ENCODE data around the gene DAB2. TPM values are rescaled to one million over a fixed set of nuclear protein-coding genes. Genes with fewer than 3 reads are reported as not detected.

The DAB2 gene
- under 1 TPM in 1 of 2 experiments, not detected in 1; 0.16 TPM for total RNA-seq

DNA sequence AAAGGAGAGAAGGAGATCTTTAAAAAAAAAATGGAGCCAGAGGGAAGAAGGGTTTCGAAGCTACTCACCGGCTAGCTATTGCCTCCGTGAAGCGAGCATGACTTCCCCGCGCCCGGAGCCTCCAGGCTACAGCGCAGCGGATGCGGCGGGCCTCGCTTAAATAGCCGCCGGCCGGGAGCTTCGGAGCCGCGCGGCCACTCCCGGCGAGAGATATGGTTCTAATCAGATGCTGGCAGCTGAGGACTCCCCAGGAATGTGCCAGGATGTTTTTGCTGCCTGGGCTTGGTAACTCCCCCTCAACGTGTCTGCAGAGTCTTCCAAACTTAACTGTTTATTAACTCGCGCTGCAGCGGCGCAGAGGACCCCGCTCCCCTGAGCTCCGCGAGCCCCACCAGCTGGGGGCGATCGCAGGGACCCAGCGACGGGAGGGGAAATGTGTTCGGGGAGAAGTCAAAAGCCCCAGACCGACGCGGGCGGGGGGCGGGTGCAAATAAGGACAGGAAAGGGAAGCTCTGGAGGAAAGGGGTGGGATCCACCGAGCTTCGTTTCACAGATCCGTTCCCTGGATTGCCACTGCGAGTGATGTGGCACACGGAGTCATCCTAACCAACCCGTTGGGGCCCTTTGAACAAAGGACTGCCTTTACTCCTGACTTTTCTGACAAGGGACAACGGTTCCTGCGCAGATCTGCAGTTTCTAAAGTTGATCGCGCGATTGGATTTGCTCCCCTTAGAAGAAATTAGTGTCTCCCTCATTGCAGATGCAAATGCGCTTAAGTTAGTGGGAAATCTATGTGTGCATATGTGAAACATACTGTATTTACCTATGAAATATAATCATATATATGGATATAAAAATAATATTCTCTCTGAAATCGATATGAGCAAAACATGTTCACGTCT is at the start of gene DAB2:
Gene DAB2, minus strand, starts transcription at position 245 of the 902 bp plus-strand sequence. CDS start 30,660 bp downstream, outside the sequence.
- intact Hi-C loops (cut with micrococcal nuclease), result no loop called here
- Mint-ChIP-seq H3K27me3 (peaks cover 33% of the 10 kb centered on the region), H3K27ac (no peak within 1 kb of the TSS), H3K36me3 (ENCODE audit: low read depth) (no peaks in the 10 kb centered on the region), H3K9me3 (no peaks in the 10 kb centered on the region), H3K4me1 (ENCODE audit: low read depth) (no peaks in the 10 kb centered on the region), H3K4me3 (peak within 1 kb of the TSS; percentile 70)
- POLR2A ChIA-PET, result interaction anchor here (0.7 kb wide), 1 partner anchor 1829 kb away, joined by 3 read pairs; no protein-coding TSS in a partner anchor
- ATAC-seq (peak; percentile 87), DNase-seq (peak; percentile 61)
- CTCF ChIA-PET, result interaction anchor here (0.6 to 2.4 kb wide), 21 partner anchors 9 to 972 kb away, joined by 3 to 10 read pairs (median 4); no protein-coding TSS in a partner anchor
- peak; percentile 51 for TF ChIP-seq CTCF (IDR thresholded peaks at IDR 0.05)

DNA sequence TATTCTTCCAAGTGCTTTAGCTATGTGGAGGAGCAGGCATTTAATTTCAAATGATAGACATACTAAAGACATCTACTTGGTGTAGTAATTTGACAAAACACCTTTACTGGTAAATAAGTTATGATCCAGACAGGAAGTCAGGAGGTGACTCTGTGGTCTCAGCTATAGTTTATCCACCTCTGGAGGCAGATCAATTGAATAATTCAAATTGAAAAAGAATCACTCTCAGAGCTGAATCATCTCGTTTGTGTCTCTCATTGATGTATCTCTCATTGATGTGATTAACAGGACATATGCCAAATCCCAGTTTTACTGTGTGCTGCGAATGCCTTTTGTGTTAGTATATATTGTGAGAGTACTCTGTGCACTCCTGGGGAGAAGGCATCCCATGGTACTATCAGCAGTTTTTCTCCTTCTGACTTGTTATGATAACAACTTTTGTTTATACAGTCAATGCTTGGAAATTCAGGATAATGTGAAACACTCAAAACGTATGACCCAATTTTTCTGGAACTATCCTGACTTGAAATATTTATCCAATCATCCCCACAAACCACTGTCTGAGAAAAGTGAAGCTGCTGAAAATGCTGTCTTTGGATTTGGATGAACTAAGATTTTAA is 48.5 kb upstream of the DAB2 start:
- Mint-ChIP-seq H3K36me3 (ENCODE audit: low read depth) (no peaks in the 10 kb centered on the region), H3K4me3 (no peak overlapping the region), H3K27me3 (peaks cover 5% of the 10 kb centered on the region), H3K27ac (no peak overlapping the region), H3K9me3 (no peaks in the 10 kb centered on the region), H3K4me1 (ENCODE audit: low read depth) (no peaks in the 10 kb centered on the region)
- TF ChIP-seq CTCF (IDR thresholded peaks at IDR 0.05), result no peak
- POLR2A ChIA-PET, result no interaction called here
- CTCF ChIA-PET, result interaction anchor here (1.0 to 1.3 kb wide), 2 partner anchors 29 to 74 kb away, joined by 3 read pairs; no protein-coding TSS in a partner anchor
- DNase-seq (no peak), ATAC-seq (no peak)
- intact Hi-C loops (cut with micrococcal nuclease), result no loop called here

DNA sequence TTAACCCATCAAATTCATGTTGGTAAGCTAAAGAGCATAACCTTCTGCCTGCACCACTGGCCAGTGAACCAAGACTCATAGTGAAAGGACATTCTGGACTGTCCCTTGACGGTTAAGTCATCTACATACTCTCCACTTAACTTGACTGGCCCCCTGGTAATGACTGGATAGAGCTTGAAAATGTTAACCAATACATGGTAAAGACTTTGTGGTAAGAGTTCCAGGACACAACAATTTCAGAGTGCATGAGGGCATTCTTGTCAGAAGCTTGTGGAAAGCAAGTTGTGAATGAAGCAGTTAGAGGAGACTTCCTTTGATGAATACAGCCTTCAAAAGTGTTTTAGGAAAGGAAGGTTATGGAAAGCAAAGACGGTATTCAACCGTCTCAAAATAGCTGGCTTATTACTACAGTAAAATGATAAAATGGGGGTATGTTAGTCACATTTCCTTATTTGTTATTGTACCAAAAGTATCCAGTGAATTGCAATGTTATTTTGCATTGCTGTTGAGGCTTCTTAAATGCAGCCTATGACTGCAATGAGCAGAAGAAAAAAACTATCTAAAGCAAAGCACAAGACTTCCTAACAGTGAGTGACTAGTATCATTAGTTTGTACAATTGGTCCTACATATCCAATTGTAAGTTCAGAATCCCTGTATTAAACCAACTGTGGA is 47.2 kb upstream of the DAB2 start:
- no peak for ATAC-seq
- Mint-ChIP-seq H3K27ac (no peak overlapping the region), H3K36me3 (ENCODE audit: low read depth) (no peaks in the 10 kb centered on the region), H3K4me1 (ENCODE audit: low read depth) (no peaks in the 10 kb centered on the region), H3K4me3 (no peak overlapping the region), H3K9me3 (no peaks in the 10 kb centered on the region), H3K27me3 (peaks cover 5% of the 10 kb centered on the region)
- ChIA-PET CTCF (no interaction called here), POLR2A (no interaction called here)
- DNase-seq, result no peak
- TF ChIP-seq CTCF (IDR thresholded peaks at IDR 0.05), result no peak
- intact Hi-C loops (cut with micrococcal nuclease), result no loop called here

DNA sequence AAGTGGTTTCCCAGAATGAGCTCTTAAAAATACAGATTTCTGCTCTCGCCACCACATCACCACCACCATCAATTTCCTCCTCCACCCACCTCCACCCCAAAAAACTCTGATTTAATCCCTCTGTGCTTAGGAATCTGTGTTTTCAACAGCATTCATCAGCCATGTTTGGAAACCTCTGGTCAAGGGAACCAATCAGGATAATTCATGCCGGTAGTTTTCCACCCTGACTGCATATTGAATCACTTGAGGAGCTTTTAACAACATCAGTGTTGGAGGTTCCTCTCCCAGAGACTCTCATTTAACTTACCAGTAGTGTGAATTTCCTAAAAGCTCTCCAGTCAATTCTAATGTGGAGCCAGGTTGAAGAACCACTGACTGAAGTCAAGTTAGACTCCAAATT is 46.0 kb upstream of the DAB2 start:
- ATAC-seq (no peak), DNase-seq (no peak)
- H3K27me3 Mint-ChIP-seq, result peaks cover 5% of the 10 kb centered on the region
- H3K9me3 Mint-ChIP-seq, result no peaks in the 10 kb centered on the region
- H3K27ac Mint-ChIP-seq, result no peak overlapping the region
- ChIA-PET POLR2A (interaction anchor here (0.7 kb wide), 1 partner anchor 11 kb away, joined by 3 read pairs; no protein-coding TSS in a partner anchor), CTCF (no interaction called here)
- intact Hi-C loops (cut with micrococcal nuclease), result no loop called here
- no peaks in the 10 kb centered on the region for H3K36me3 Mint-ChIP-seq (ENCODE audit: low read depth)
- H3K4me3 Mint-ChIP-seq, result no peak overlapping the region
- no peak for TF ChIP-seq CTCF (IDR thresholded peaks at IDR 0.05)
- no peaks in the 10 kb centered on the region for H3K4me1 Mint-ChIP-seq (ENCODE audit: low read depth)
